Measurements from ENCODE around the gene VHLL. TPM values are rescaled to one million over a fixed set of nuclear protein-coding genes. Genes with fewer than 3 reads are reported as not detected.
"Not testable (repeated sequence)": the region's sequence is repeated elsewhere in the genome, so short reads cannot be mapped to it uniquely, and the experiment has no call there.

Gene VHLL
- not detected for total RNA-seq
- not detected for polyA plus RNA-seq (2013, experiment 1 of 2)
- polyA plus RNA-seq (2013, experiment 2 of 2) = not detected
- long read RNA-seq, experiment 1 = 0 reads
- long read RNA-seq, experiment 2 = 0 reads
- long read RNA-seq, experiment 3 = 0 reads
- long read RNA-seq, experiment 4 = 0 reads

DNA sequence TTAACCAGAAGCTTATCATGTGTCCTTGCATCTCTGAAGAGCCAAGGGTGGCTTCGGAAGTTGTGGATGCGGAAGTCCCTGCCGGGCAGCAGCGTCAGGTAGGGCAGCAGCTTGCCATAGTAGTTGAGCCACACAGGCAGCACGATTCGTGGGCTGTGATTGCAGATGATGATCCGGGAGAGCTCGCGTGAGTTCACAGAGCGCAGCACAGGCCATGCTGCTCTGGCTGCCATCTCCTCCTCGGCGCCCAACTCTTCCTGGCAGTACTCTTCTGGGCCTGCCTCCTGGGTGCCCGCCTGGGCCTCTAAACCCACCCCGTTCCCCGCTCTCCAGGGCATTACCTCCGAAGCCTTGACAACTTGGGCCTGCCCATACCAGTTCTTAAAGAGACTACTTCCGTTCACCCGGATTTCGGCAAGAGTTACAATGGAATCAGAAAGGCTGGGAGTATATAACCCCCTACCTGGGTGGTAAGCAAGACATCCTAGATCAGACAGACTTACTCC is at the start of gene VHLL:
Gene VHLL, minus strand, starts transcription at position 456 of the 506 bp plus-strand sequence. Its CDS starts 118 bp downstream, at position 338.
- Histone ChIP-seq H3K9me3 (ENCODE audit: control insufficient read depth, low read length) (no peaks in the 10 kb centered on the region), H3K36me3 (ENCODE audit: control insufficient read depth, insufficient read depth, low read length) (peaks cover 10% of the 10 kb centered on the region), H3K27ac (ENCODE audit: low read depth, low read length) (no peak within 1 kb of the TSS), H3K27me3 (ENCODE audit: control insufficient read depth, insufficient read depth, low read length, poor library complexity, severe bottlenecking) (no peaks in the 10 kb centered on the region), H3K4me3 (ENCODE audit: low read length) (no peak within 1 kb of the TSS), H3K4me1 (ENCODE audit: control insufficient read depth, insufficient read depth, low read length) (peaks cover 3% of the 10 kb centered on the region), H3K9ac (ENCODE audit: extremely low read depth, low read length, poor library complexity, severe bottlenecking) (no peak within 1 kb of the TSS)
- WGBS, 2 experiments (ENCODE audit: insufficient coverage in 1 of 2, insufficient read length in 1 of 2) = 93 to 95% methylated on average over 15 to 19 of the region's 19 CpGs
- no peaks in the 10 kb centered on the region for H3K27me3 Mint-ChIP-seq (ENCODE audit: insufficient read depth)
- H3K36me3 Mint-ChIP-seq (ENCODE audit: low read depth) = peaks cover 9% of the 10 kb centered on the region
- H3K4me3 Mint-ChIP-seq = no peak within 1 kb of the TSS
- TF ChIP-seq, protein P1, sequence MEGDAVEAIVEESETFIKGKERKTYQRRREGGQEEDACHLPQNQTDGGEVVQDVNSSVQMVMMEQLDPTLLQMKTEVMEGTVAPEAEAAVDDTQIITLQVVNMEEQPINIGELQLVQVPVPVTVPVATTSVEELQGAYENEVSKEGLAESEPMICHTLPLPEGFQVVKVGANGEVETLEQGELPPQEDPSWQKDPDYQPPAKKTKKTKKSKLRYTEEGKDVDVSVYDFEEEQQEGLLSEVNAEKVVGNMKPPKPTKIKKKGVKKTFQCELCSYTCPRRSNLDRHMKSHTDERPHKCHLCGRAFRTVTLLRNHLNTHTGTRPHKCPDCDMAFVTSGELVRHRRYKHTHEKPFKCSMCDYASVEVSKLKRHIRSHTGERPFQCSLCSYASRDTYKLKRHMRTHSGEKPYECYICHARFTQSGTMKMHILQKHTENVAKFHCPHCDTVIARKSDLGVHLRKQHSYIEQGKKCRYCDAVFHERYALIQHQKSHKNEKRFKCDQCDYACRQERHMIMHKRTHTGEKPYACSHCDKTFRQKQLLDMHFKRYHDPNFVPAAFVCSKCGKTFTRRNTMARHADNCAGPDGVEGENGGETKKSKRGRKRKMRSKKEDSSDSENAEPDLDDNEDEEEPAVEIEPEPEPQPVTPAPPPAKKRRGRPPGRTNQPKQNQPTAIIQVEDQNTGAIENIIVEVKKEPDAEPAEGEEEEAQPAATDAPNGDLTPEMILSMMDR (conservative IDR thresholded peaks at IDR 0.05) = no peak
- DNase-seq = no peak
- H3K27ac Mint-ChIP-seq = no peak within 1 kb of the TSS
- H3K4me1 Mint-ChIP-seq = peaks cover 8% of the 10 kb centered on the region
- no peaks in the 10 kb centered on the region for H3K9me3 Mint-ChIP-seq

DNA sequence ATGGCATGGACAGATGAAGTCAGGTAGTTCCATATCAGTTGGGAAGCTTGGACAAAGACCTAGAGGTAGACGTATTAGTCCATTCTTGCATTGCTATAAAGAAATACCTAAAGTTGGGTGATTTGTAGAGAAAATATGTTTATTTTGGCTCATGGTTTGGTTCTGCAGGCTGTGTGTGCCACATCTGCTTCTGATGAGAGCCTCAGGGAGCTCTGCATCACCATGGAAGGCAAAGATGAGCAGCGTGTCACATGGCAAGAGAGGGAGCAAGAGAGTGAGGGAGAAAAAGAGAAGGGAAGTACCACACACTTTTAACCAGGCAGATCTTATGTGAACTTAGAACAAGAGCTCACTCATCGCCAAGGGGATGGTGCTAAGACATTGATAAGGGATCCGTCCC is 48.2 kb upstream of the VHLL start:
- Mint-ChIP-seq H3K4me1 (peaks cover 16% of the 10 kb centered on the region), H3K27me3 (ENCODE audit: insufficient read depth) (no peaks in the 10 kb centered on the region)
- 75 to 89% methylated on average over 4 of the region's 4 CpGs for WGBS, 2 experiments (ENCODE audit: insufficient coverage in 1 of 2, insufficient read length in 1 of 2)

DNA sequence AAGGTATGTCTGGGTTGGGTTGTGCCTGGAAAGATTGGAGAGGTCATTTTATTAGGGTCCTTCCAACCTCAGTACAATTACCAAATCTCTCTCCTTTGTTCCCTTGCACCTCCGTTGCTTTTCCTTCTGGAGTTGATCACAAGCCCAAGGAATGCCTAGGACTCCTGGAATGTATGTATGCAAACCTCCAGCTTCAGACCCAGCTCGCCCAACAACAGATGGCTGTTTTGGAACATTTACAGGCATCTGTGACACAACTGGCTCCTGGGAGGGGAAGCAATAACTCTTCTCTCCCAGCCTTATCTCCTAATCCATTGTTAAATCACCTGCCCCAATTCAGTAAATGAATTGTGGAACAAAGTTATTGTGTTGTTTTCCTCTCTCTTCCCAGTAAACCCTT is 47.5 kb upstream of the VHLL start:
- Histone ChIP-seq H3K27ac (ENCODE audit: low read depth, low read length) (no peak overlapping the region), H3K27me3 (ENCODE audit: control insufficient read depth, insufficient read depth, low read length, poor library complexity, severe bottlenecking) (no peaks in the 10 kb centered on the region), H3K9me3 (ENCODE audit: control insufficient read depth, low read length) (no peaks in the 10 kb centered on the region), H3K36me3 (ENCODE audit: control insufficient read depth, insufficient read depth, low read length) (no peaks in the 10 kb centered on the region), H3K4me1 (ENCODE audit: control insufficient read depth, insufficient read depth, low read length) (peaks cover 4% of the 10 kb centered on the region), H3K4me3 (ENCODE audit: low read length) (no peak overlapping the region), H3K9ac (ENCODE audit: extremely low read depth, low read length, poor library complexity, severe bottlenecking) (no peak overlapping the region)
- 69% methylated on average over 2 of the region's 2 CpGs; no CpG with 5 or more reads in 1 of the 2 experiments for WGBS, 2 experiments (ENCODE audit: insufficient coverage in 1 of 2, insufficient read length in 1 of 2)
- H3K9me3 Mint-ChIP-seq = no peaks in the 10 kb centered on the region
- no peak for DNase-seq
- H3K36me3 Mint-ChIP-seq (ENCODE audit: low read depth) = no peaks in the 10 kb centered on the region
- H3K27ac Mint-ChIP-seq = no peak overlapping the region
- H3K27me3 Mint-ChIP-seq (ENCODE audit: insufficient read depth) = no peaks in the 10 kb centered on the region
- H3K4me3 Mint-ChIP-seq = no peak overlapping the region
- H3K4me1 Mint-ChIP-seq = peaks cover 16% of the 10 kb centered on the region
- TF ChIP-seq, protein P1 (conservative IDR thresholded peaks at IDR 0.05) = no peak

More for the DNA sequence above, 48.2 kb upstream of the VHLL start:
- H3K9me3 Mint-ChIP-seq = no peaks in the 10 kb centered on the region
- no peaks in the 10 kb centered on the region for H3K27me3 ChIP-seq (ENCODE audit: control insufficient read depth, insufficient read depth, low read length, poor library complexity, severe bottlenecking)
- H3K9me3 ChIP-seq (ENCODE audit: control insufficient read depth, low read length) = no peaks in the 10 kb centered on the region
- H3K36me3 ChIP-seq (ENCODE audit: control insufficient read depth, insufficient read depth, low read length) = no peaks in the 10 kb centered on the region
- no peak overlapping the region for H3K27ac ChIP-seq (ENCODE audit: low read depth, low read length)
- peaks cover 4% of the 10 kb centered on the region for H3K4me1 ChIP-seq (ENCODE audit: control insufficient read depth, insufficient read depth, low read length)
- TF ChIP-seq, protein P1 (conservative IDR thresholded peaks at IDR 0.05) = no peak
- no peak overlapping the region for H3K9ac ChIP-seq (ENCODE audit: extremely low read depth, low read length, poor library complexity, severe bottlenecking)
- H3K36me3 Mint-ChIP-seq (ENCODE audit: low read depth) = no peaks in the 10 kb centered on the region
- no peak overlapping the region for H3K4me3 Mint-ChIP-seq
- no peak overlapping the region for H3K27ac Mint-ChIP-seq
- H3K4me3 ChIP-seq (ENCODE audit: low read length) = no peak overlapping the region
- DNase-seq = no peak

DNA sequence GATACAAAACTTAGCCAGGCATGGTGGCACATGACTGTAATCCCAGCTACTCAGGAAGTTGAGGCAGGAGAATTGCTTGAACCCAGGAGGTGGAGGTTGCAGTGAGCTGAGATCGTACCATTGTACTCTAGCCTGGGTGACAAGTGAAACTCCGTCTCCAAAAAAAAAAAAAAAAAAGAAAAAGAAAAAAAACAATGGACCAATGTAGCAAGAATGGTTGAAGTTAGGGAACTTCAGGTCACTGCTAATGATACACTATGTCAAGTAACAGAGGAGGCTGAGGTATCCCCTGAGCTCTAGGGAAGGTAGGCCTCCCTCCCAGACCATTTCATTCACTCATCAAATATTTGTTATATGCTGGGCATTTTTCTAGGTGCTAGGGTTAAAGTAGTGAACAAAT is 46.9 kb upstream of the VHLL start:
- H3K4me1 ChIP-seq (ENCODE audit: control insufficient read depth, insufficient read depth, low read length); H3K36me3 Mint-ChIP-seq (ENCODE audit: low read depth); H3K27ac Mint-ChIP-seq; DNase-seq; H3K27ac ChIP-seq (ENCODE audit: low read depth, low read length); H3K27me3 Mint-ChIP-seq (ENCODE audit: insufficient read depth); H3K9ac ChIP-seq (ENCODE audit: extremely low read depth, low read length, poor library complexity, severe bottlenecking); H3K9me3 ChIP-seq (ENCODE audit: control insufficient read depth, low read length); H3K4me3 ChIP-seq (ENCODE audit: low read length); H3K36me3 ChIP-seq (ENCODE audit: control insufficient read depth, insufficient read depth, low read length); H3K4me3 Mint-ChIP-seq; H3K9me3 Mint-ChIP-seq; H3K27me3 ChIP-seq (ENCODE audit: control insufficient read depth, insufficient read depth, low read length, poor library complexity, severe bottlenecking): not testable (repeated sequence)
- peaks cover 16% of the 10 kb centered on the region for H3K4me1 Mint-ChIP-seq
- 90 to 100% methylated on average over 1 to 2 of the region's 2 CpGs for WGBS, 2 experiments (ENCODE audit: insufficient coverage in 1 of 2, insufficient read length in 1 of 2)

Measured in endodermal cell (in vitro differentiated cells).